GM21360 (cell line): ENCODE data around the gene TNFAIP8L1.
"Not testable (repeated sequence)": the region's sequence is repeated elsewhere in the genome, so short reads cannot be mapped to it uniquely, and the experiment has no call there.

Source experiments
- ATAC-seq: cut with Tn5 transposase; IDR thresholded peaks from one replicate; pipeline ENCODE4 v1.9.1; 2021; ENCODE audit warnings: mild to moderate bottlenecking, moderate library complexity; ENCODE audit not compliant: unreplicated experiment

The TNFAIP8L1 gene

GRCh38 chr19:4638828-4639530 is at the start of gene TNFAIP8L1:
Gene TNFAIP8L1, plus strand, starts transcription at chr19:4639516. Its CDS starts 12,354 bp downstream, at chr19:4651870.
- peak; percentile 71 for ATAC-seq

DNA sequence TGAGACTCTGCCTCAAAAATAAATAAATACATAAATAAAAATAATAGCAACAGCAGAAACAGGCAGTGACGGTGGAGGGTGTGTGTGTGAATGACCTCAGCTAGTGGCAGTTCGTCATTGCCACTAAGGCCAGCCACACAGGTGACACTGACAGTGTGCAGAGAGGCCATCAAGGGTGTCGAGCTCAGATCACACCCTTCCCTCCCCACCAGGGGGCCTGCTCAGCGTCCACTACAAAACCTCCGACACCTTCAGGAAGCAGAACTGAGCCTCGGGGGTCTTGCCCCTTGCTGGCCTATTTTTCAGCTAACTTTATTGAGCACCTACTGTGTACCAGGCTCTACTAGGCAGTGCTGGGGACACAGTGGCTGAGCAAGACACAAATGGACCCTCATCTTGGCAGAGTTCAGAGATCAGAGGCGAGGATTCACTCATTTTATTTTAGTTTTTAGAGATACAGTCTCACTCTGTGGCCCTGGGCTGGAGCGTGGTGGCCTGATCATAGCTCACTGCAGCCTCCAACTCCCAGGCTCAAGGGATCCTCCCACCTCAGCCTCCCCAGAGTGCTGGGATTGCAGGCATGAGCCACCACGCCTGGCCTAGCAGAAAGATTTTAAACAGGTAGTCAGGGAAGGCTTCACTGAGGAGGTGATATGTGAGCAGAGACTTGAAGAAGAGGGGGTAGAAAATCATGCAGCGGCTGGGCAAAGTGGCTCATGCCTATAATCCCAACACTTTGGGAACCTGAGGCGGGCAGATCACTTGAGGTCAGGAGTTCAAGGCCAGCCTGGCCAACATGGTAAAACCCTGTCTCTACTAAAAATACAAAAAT is 49.5 kb upstream of the TNFAIP8L1 start:
- no peak for ATAC-seq

- ATAC-seq = no peak
These were observed 48.8 kb upstream of the TNFAIP8L1 start for GRCh38 chr19:4590559-4590958.

- ATAC-seq = no peak
These were observed 48.0 kb upstream of the TNFAIP8L1 start for GRCh38 chr19:4591320-4591719.

DNA sequence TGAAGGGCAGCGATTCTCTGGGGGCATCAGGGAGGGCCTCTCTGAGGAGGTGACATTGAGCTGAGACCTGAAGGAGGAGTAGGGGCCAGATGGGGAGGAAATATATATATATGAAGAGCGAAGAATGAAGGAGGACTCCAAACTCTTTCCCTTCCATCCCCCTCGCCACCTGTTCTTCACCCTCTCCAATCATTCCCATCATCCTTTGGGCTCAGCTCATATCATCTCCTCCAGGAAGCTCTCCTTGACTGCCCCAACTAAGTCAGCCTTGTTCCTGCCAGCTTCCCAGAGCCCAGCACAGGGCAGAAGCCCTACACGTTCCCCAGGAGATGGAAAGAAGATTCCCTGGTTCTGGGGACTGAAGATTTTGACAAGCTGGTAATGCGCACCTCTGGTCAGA is 46.9 kb upstream of the TNFAIP8L1 start:
- ATAC-seq = no peak

GRCh38 chr19:4593409-4593851 is 45.9 kb upstream of the TNFAIP8L1 start:
- no peak for ATAC-seq

DNA sequence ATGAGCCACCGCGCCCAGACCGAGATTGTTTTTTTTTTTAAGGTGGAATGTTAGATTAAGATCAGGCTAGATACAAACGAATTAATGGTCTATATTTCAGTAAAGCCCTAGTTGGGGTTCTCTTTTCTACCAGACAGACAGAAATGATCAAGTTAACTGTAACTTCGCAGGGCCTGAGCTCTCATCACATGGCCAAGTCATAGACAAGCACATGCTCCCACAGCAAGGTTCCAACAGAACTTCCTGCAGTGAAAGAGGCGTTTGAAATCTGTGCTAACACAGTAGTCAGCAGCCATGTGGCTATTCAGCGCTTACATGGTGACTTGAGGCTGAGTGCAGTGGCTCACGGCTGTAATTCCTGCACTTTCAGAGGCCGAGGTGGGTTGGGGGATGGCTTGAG is 45.1 kb upstream of the TNFAIP8L1 start:
- ATAC-seq = no peak

DNA sequence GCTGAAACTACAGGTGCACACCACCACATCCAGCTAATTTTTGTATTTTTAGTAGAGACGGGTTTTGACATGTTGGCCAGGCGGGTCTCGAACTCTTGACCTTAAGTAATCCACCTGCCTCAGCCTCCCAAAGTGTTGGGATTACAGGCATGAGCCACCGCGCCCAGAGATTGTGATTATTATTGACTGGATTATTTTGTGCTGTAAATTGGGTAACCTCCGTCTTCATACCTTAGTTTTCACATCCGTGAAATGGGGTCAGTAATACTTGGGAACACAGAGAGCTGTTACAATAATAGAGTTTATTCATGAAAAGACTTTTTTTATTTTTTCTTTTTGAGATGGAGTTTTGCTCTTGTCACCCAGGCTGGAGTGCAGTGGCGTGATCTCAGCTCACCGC is 44.2 kb upstream of the TNFAIP8L1 start:
- ATAC-seq = not testable (repeated sequence)

DNA sequence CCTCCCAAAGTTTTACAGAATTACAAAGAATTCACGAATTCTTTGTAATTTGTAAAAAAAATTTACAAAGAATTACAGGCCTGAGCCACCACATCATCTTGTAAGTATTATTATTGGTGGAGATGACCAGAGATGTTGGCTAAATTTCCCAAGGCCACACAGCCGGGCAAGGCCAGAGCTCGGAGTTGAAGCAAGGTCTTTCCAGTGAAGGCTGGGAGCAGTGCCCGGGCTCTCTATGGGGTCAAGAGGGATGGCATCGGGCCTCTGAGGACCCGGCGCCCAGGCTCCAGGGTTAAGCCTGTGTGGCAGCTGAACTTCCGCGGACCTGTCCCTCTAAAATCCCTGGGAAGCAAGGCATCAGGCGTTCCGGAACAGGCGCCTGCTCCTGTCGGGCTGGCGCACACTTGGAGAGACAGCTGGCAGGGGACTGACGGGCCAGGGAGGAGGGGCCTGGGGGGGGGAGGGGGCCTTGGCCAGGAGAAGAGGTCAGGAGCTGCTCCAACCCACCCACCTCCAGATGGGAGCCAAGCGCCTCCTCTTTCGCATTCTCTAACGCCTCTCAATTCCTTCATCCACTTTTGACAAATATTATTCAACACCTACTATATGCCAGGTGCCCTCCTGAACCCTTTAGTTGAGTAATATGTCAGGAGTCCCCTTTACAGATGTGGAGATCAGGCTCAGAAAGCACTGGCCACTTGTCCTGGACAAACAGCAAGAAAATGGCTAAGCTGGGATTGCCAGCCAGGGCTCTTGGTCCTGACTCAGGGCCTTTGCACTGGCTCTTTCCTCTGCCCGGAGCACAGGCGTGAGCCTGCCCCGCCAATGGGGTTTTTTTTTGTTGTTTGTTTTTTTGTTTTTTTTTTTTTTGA is 43.0 kb upstream of the TNFAIP8L1 start:
- no peak for ATAC-seq

GRCh38 chr19:4597278-4597974 is 41.9 kb upstream of the TNFAIP8L1 start:
- ATAC-seq = no peak

DNA sequence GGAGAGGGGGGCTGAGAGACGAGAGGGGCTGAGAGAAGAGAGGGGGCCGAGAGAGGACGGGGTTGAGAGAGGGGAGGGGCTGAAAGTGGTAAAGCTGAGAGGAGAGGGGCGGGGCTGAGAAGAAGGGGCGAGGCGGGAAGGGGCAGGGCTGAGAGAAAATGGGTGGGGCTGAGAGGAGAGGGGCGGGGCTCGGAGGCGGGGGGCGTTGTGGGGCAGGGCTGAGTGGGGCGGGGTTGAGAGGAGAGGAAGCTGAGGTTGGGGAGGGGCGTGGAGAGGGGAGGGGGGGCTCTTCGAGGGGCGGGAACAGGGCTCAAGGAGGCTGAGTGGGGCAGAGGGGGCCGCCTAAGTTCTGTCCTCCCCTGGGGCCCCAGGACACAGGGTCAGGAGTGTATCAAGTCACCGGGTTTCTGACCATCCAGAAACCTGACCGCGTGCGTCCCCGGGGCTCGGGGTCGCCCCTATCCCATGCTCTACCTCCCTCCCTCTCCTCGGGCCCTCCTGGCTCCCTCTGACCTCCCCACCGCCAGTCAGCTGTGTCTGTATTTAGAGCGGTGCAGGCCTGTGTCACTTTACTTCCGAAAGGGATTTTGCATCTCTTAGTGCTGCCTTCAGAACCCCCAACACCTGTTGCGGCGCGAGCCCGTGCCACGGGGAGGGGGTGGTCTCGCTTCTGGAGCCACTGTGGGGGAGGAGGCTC is 41.2 kb upstream of the TNFAIP8L1 start:
- no peak for ATAC-seq

GRCh38 chr19:4598712-4599111 is 40.6 kb upstream of the TNFAIP8L1 start:
- no peak for ATAC-seq

DNA sequence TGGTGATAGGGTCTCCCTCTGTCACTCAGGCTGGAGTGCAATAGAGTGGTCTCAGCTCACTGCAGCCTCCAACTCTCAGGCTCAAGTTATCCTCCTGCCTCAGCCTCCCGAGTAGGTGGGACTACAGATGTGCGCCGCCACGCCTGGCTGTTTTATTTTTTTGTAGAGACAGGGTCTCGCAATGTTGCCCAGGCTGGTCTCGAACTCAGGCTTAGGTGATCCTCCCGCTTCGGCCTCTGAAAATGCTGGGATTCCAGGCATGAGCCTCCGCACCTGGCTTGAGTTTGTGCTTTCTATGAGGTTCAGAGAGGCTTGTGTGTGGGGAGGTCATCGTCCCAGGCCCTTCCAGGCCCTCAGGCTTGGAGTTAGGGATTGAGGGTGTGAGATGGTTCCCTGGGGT is 39.2 kb upstream of the TNFAIP8L1 start:
- no peak for ATAC-seq

DNA sequence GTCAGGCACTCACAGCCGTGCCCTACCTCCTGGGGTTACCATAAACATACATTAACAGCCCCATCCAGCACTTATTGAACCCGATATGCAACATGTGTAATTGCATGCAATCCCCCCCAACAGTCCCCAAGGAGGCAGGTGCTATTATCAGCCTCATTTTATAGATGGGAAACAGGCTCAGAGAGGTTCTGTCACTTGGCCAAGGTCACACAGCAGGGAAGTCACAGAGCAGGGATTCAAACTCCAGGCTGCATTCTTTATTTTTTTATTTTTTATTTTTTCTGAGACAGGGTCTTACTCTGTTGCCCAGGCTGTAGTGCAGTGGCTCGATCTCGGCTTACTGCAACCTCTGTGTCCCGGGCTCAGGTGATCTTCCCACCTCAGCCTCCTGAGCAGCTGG is 38.4 kb upstream of the TNFAIP8L1 start:
- ATAC-seq = no peak

DNA sequence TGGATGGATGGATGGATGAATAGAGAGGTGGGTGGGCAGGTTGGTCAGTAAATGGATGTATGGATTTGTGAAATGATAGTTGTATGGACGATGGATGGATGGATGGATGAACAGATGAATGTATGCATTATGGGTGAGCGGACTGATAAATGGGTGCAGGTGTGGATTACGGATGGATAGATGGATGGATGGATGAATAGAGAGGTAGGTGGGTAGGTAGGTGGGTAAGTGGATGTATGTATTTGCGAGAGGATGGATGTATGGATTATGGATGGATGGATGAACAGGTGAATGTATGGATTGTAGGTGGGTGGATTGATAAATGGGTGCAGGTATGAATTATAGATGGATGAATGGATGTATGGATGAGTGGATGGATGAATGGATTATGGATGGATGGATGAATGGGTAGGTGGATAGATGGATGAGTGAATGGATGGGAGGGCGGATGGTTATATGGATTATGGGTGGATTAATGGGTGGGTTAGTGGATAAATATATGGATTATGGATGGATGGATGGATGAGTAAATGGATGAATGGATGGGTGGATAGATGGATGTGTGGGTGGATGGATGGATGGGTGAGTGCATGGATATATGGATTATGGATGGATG is 37.0 kb upstream of the TNFAIP8L1 start:
- no peak for ATAC-seq

DNA sequence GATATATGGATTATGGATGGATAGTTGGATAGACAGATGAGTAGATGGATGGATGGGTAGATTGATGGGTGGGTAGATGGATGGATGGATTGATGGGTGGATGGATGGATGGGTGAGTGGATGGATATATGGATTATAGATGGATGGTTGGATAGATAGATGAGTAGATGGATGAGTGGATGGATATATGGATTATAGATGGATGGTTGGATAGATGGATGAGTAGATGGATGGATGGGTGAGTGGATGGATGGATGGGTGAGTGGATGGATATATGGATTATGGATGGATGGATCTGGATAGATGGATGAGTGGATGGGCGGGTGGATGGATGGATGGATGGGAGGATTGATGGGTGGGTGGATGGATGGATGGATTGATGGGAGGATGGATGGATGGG is 36.4 kb upstream of the TNFAIP8L1 start:
- ATAC-seq = no peak

GRCh38 chr19:4604912-4605311 is 34.4 kb upstream of the TNFAIP8L1 start:
- ATAC-seq = no peak

- no peak for ATAC-seq
These were observed 33.1 kb upstream of the TNFAIP8L1 start for GRCh38 chr19:4606181-4606580.

DNA sequence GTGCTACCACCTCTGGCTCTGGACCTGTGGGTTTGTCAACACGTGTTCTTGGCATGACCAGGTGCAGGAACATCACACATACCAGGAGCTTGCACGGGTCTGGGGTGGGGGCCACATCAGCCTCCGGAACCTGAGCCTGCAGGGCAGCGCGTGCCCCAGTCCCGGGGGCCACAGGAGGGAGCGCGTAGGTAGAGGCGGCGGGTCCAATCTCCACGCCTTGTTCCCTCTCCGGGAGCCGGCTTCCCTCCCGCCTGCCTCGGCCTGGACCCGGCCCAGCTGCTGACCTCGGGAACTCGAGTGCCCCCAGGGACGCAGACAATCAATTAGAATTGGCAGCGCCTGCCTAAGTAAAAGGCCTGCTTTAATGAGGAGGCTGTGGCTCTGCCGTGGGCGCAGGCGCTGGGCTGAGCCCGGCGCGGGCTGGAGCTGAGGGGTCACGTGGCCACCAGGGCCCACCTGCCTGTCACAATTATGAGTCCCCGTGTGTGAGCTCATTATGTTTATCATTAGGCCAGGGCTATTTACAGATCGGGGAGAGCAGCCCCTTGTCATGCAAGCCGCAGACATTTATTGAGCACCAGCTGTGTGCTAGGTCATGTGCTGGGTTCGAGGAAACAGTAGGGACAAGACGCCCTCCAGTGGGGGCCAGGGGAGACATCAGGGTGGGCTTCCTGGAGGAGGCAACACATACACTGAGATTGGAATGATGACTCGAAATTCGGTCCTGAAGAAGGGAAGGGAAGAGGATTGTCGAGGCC is 32.2 kb upstream of the TNFAIP8L1 start:
- no peak for ATAC-seq
